HepG2 (cell line): ENCODE data around the gene EZH1. TPM values are rescaled to one million over a fixed set of nuclear protein-coding genes. Genes with fewer than 3 reads are reported as not detected.
A peak's percentile ranks its signal among the peaks of the same experiment; 100 is the strongest.

Experiments
- ARNTL ChIP-seq: sonication (generic); formaldehyde crosslinking; IDR thresholded peaks from 2 replicates; pipeline ENCODE4 v1.4.0; 2020; ENCODE audit warnings: mild to moderate bottlenecking, missing genetic modification reagents
- BRCA1 ChIP-seq: sonication (generic); formaldehyde crosslinking; IDR thresholded peaks from 2 replicates; pipeline ENCODE4 v1.4.0; 2020; ENCODE audit warnings: missing genetic modification reagents
- HHEX ChIP-seq: IDR thresholded peaks from 2 replicates; pipeline ENCODE4 v1.6.1; 2016; ENCODE audit warnings: control low read depth
- KDM2A ChIP-seq: sonication (generic); formaldehyde crosslinking; IDR thresholded peaks from 2 replicates; pipeline ENCODE4 v1.4.0; 2020; ENCODE audit warnings: low read depth, missing genetic modification reagents, borderline replicate concordance
- MATR3 ChIP-seq: sonication (generic); formaldehyde crosslinking; IDR thresholded peaks from 2 replicates; pipeline ENCODE4 v1.4.0; 2020; ENCODE audit warnings: missing genetic modification reagents
- NR3C1 ChIP-seq: sonication (generic); formaldehyde crosslinking; IDR thresholded peaks from 2 replicates; pipeline ENCODE4 v1.4.0; 2020; ENCODE audit warnings: missing genetic modification reagents
- PHF21A ChIP-seq: sonication (generic); formaldehyde crosslinking; IDR thresholded peaks from 2 replicates; pipeline ENCODE4 v1.5.0; 2020; ENCODE audit warnings: mild to moderate bottlenecking, missing genetic modification reagents
- POLR2A ChIP-seq, 2 experiments: IDR thresholded peaks; 2 replicates each; pipeline ENCODE4 v1.6.1; 2011; ENCODE audit warnings: low read depth in 2 of 2, low read length in 2 of 2, mild to moderate bottlenecking in 1 of 2, moderate library complexity in 1 of 2; ENCODE audit not compliant: insufficient read depth in 1 of 2
- SAFB2 ChIP-seq: sonication (generic); formaldehyde crosslinking; IDR thresholded peaks from 2 replicates; pipeline ENCODE4 v1.5.1; 2020; ENCODE audit warnings: missing genetic modification reagents, low read depth, mild to moderate bottlenecking, borderline replicate concordance
- TAF1 ChIP-seq: sonication (generic); formaldehyde crosslinking; IDR thresholded peaks from 2 replicates; pipeline ENCODE4 v1.4.0; 2020; ENCODE audit warnings: missing genetic modification reagents
- ZBTB49 ChIP-seq: sonication (generic); formaldehyde crosslinking; IDR thresholded peaks from 2 replicates; pipeline ENCODE4 v1.4.0; 2020; ENCODE audit warnings: missing genetic modification reagents, borderline replicate concordance
- ZNF10 ChIP-seq: sonication (generic); formaldehyde crosslinking; IDR thresholded peaks from 2 replicates; pipeline ENCODE4 v1.4.0; 2020; ENCODE audit warnings: mild to moderate bottlenecking, low read depth, missing genetic modification reagents, borderline replicate concordance
- ZNF432 ChIP-seq: sonication (generic); formaldehyde crosslinking; IDR thresholded peaks from 2 replicates; pipeline ENCODE4 v1.5.0; 2020; ENCODE audit warnings: missing genetic modification reagents, mild to moderate bottlenecking, borderline replicate concordance
- ZNF501 ChIP-seq: sonication (generic); formaldehyde crosslinking; IDR thresholded peaks from 2 replicates; pipeline ENCODE4 v1.5.1; 2020; ENCODE audit warnings: mild to moderate bottlenecking, moderate library complexity, missing genetic modification reagents
- ZNF737 ChIP-seq: sonication (generic); formaldehyde crosslinking; IDR thresholded peaks from 2 replicates; pipeline ENCODE4 v1.5.0; 2020; ENCODE audit warnings: missing genetic modification reagents, mild to moderate bottlenecking, borderline replicate concordance
- polyA plus RNA-seq, 8 experiments: library from polyadenylated mRNA; depleted of rRNA in 3 of 8; stranded (reverse) in 7 of 8; unstranded in 1 of 8; fragments of >200 nt; fragmentation: Illumina TruSeq in 4 of 8; extraction: Trizol in 4 of 8; gene quantifications; 2 replicates each; pipeline versions ENCODE4 v1.2.1 to v1.2.3, GENCODE V29; 2011 to 2016; ENCODE audit warnings: low read depth in 4 of 8, missing spikeins in 1 of 8, mixed read lengths in 1 of 8; ENCODE audit not compliant: insufficient read depth in 1 of 8
- total RNA-seq, 5 experiments: library from RNA; depleted of rRNA; stranded (reverse); fragments of >200 nt; fragmentation: Illumina TruSeq; extraction: Trizol; gene quantifications; 2 replicates each; pipeline ENCODE4 v1.2.3, GENCODE V29; 2016; ENCODE audit warnings: low read depth in 1 of 5
- TF ChIP-seq, protein P1 (sequence below): sonication (generic); formaldehyde crosslinking; IDR thresholded peaks from 2 replicates; pipeline ENCODE4 v1.5.1; 2020; ENCODE audit warnings: mild to moderate bottlenecking, missing genetic modification reagents, moderate library complexity
- TF ChIP-seq, protein P2 (sequence below): IDR thresholded peaks from 2 replicates; pipeline ENCODE4 v1.6.1; 2016; ENCODE audit warnings: missing compliant biosample characterization, missing genetic modification reagents, borderline replicate concordance
- TF ChIP-seq, protein P3 (sequence below): sonication (generic); formaldehyde crosslinking; IDR thresholded peaks from 2 replicates; pipeline ENCODE4 v1.4.0; 2020; ENCODE audit warnings: missing genetic modification reagents

The EZH1 gene
- total and polyA plus RNA-seq, 2 of the 13 experiments (the other 11 are each of a cell fraction or from before 2014, with no cell fraction given): 11.6 to 24.0 TPM

DNA sequence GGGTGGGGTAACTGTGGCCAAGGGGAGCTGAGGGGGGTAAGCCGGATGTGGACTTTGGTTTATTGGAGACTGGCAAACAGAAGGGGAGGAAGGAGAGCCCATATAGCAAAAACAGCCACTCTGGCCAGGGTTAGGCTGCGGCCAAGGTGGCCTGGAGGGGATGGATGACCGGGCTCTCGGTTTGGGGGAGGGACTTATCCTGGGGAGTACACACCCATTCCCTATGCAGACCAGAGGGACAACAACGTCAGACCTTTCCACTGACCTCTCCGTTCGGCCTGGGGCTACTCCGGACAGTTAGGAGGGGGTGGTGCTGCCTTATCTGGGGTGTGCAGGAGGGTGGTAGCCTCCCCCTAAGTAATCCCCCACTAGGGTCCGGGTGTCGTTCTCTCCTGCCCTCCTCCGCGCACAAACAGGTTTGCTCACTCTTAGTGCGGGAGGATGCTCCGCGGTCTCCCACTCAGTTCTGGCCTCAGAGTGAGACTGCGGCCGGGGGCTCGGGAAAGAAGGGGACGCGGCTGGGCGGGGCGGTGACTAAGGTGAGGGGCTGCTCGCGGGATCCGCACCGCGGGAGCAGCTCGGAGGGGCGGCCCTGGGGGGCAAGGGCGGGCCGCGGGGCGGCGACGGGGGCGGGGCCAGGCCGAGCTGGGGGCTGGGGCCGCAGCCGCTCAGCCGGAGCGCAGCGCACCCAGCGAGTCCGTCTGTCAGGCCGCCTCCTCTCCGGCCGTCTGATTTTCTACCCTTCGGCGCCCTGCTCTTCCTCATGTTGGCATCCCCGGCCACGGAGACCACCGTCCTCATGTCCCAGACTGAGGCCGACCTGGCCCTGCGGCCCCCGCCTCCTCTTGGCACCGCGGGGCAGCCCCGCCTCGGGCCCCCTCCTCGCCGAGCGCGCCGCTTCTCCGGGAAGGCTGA lies 35.4 kb upstream of the EZH1 start, which contains the start of gene WNK4 (continued):
- TF ChIP-seq, protein P1, sequence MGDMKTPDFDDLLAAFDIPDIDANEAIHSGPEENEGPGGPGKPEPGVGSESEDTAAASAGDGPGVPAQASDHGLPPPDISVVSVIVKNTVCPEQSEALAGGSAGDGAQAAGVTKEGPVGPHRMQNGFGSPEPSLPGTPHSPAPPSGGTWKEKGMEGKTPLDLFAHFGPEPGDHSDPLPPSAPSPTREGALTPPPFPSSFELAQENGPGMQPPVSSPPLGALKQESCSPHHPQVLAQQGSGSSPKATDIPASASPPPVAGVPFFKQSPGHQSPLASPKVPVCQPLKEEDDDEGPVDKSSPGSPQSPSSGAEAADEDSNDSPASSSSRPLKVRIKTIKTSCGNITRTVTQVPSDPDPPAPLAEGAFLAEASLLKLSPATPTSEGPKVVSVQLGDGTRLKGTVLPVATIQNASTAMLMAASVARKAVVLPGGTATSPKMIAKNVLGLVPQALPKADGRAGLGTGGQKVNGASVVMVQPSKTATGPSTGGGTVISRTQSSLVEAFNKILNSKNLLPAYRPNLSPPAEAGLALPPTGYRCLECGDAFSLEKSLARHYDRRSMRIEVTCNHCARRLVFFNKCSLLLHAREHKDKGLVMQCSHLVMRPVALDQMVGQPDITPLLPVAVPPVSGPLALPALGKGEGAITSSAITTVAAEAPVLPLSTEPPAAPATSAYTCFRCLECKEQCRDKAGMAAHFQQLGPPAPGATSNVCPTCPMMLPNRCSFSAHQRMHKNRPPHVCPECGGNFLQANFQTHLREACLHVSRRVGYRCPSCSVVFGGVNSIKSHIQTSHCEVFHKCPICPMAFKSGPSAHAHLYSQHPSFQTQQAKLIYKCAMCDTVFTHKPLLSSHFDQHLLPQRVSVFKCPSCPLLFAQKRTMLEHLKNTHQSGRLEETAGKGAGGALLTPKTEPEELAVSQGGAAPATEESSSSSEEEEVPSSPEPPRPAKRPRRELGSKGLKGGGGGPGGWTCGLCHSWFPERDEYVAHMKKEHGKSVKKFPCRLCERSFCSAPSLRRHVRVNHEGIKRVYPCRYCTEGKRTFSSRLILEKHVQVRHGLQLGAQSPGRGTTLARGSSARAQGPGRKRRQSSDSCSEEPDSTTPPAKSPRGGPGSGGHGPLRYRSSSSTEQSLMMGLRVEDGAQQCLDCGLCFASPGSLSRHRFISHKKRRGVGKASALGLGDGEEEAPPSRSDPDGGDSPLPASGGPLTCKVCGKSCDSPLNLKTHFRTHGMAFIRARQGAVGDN: peak; percentile 77
- TF ChIP-seq, protein P2, sequence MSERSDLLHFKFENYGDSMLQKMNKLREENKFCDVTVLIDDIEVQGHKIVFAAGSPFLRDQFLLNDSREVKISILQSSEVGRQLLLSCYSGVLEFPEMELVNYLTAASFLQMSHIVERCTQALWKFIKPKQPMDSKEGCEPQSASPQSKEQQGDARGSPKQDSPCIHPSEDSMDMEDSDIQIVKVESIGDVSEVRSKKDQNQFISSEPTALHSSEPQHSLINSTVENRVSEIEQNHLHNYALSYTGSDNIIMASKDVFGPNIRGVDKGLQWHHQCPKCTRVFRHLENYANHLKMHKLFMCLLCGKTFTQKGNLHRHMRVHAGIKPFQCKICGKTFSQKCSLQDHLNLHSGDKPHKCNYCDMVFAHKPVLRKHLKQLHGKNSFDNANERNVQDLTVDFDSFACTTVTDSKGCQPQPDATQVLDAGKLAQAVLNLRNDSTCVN (CRISPR knock-in tag): peak; percentile 51
- TF ChIP-seq HHEX (peak; percentile 72; the same call in 1 of the 2 replicates), ZNF737 (0 out of 2 replicates have a peak, but pooled peaks have one; percentile 73), KDM2A (CRISPR knock-in tag) (peak; percentile 96), BRCA1 (CRISPR knock-in tag) (no peak), MATR3 (CRISPR knock-in tag) (no peak), NR3C1 (CRISPR knock-in tag) (no peak), TAF1 (peak; percentile 81; the same call in 1 of the 2 replicates), POLR2A (IDR thresholded peaks at IDR 0.05; ENCODE audit: insufficient read depth in 1 of 2, low read depth in 2 of 2, low read length in 2 of 2) (peak; percentile 90), ZNF432 (no peak), SAFB2 (peak; percentile 61), PHF21A (CRISPR knock-in tag) (peak; percentile 89), ZBTB49 (CRISPR knock-in tag) (no peak), ZNF501 (peak; percentile 76), ZNF10 (CRISPR knock-in tag) (no peak), ARNTL (CRISPR knock-in tag) (peak; percentile 78; the same call in 1 of the 2 replicates)
- TF ChIP-seq, protein P3, sequence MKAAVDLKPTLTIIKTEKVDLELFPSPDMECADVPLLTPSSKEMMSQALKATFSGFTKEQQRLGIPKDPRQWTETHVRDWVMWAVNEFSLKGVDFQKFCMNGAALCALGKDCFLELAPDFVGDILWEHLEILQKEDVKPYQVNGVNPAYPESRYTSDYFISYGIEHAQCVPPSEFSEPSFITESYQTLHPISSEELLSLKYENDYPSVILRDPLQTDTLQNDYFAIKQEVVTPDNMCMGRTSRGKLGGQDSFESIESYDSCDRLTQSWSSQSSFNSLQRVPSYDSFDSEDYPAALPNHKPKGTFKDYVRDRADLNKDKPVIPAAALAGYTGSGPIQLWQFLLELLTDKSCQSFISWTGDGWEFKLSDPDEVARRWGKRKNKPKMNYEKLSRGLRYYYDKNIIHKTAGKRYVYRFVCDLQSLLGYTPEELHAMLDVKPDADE (CRISPR knock-in tag): no peak
